ENCODE results near the gene EXOC4. TPM values are rescaled to one million over a fixed set of nuclear protein-coding genes. Genes with fewer than 3 reads are reported as not detected.

Gene EXOC4
- total RNA-seq, 2 donors from 2014 or later, result 62.0 to 146 TPM

DNA sequence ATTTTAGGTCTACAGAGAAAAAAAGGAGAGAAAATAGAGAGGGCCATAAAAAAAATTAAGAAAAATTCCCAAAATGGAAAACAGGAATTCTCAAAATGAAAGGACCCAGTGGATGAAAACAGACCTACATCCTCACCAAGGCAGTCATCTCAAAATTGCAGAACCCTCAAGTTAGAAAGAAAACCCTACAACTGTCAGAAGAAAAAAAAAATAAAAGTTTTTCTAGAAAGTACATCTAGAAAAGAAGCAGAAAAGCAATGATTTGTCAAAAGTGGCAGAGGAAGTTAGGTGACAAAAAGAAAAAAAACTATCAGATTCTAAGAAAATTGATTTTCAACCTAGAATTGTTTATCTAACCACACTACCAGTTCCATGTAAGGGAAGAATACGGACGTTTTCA, 706.6 kb downstream of the EXOC4 start:
- DNase-seq (no peak), ATAC-seq (no peak)
- intact Hi-C loops (cut with DNase I), result no loop called here
- TF ChIP-seq POLR2A (IDR thresholded peaks at IDR 0.05), result no peak
- TF ChIP-seq, protein P1, sequence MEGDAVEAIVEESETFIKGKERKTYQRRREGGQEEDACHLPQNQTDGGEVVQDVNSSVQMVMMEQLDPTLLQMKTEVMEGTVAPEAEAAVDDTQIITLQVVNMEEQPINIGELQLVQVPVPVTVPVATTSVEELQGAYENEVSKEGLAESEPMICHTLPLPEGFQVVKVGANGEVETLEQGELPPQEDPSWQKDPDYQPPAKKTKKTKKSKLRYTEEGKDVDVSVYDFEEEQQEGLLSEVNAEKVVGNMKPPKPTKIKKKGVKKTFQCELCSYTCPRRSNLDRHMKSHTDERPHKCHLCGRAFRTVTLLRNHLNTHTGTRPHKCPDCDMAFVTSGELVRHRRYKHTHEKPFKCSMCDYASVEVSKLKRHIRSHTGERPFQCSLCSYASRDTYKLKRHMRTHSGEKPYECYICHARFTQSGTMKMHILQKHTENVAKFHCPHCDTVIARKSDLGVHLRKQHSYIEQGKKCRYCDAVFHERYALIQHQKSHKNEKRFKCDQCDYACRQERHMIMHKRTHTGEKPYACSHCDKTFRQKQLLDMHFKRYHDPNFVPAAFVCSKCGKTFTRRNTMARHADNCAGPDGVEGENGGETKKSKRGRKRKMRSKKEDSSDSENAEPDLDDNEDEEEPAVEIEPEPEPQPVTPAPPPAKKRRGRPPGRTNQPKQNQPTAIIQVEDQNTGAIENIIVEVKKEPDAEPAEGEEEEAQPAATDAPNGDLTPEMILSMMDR (IDR thresholded peaks at IDR 0.05), result no peak
- 88 to 89% methylated on average over 2 of the region's 2 CpGs for WGBS, 2 donors
- H3K9me3 ChIP-seq, result no peaks in the 10 kb centered on the region
- no peaks in the 10 kb centered on the region for H3K4me1 ChIP-seq
- H3K27ac ChIP-seq, result no peak overlapping the region
- no peaks in the 10 kb centered on the region for H3K27me3 ChIP-seq
- no peak overlapping the region for H3K4me3 ChIP-seq
- no peaks in the 10 kb centered on the region for H3K36me3 ChIP-seq (replicated peaks in 1 of 2; ENCODE audit: insufficient read depth in 1 of 2, low read depth in 2 of 2)

DNA sequence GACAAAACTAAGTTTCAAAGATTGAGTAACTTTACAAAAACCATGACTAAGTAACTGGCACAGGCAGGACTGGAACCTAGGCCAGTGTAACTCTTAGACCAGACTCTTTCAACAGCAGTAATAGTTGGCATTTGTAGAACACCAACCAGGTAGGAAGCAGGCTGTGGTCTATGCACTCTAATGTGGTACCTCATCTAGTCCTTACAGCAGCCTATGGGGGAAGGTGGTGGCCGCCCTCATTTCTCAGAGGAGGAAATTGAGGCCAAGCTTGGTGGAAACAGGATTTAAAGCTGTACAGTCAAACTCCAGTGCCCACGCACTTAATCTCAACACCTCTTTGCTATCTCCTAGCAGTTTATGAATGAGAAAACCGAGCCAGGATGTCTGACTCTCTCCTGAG, 708.8 kb downstream of the EXOC4 start:
- no peaks in the 10 kb centered on the region for H3K9me3 ChIP-seq
- TF ChIP-seq, protein P1 (IDR thresholded peaks at IDR 0.05), result no peak
- no peak for TF ChIP-seq POLR2A (IDR thresholded peaks at IDR 0.05)
- intact Hi-C loops (cut with DNase I), result no loop called here
- DNase-seq, result no peak
- H3K27me3 ChIP-seq, result no peaks in the 10 kb centered on the region
- no peaks in the 10 kb centered on the region for H3K4me1 ChIP-seq
- no peak for ATAC-seq
- H3K4me3 ChIP-seq, result no peak overlapping the region
- WGBS, 2 donors, result 86 to 90% methylated on average over 3 of the region's 3 CpGs
- no peaks in the 10 kb centered on the region for H3K36me3 ChIP-seq (replicated peaks in 1 of 2; ENCODE audit: insufficient read depth in 1 of 2, low read depth in 2 of 2)
- no peak overlapping the region for H3K27ac ChIP-seq

DNA sequence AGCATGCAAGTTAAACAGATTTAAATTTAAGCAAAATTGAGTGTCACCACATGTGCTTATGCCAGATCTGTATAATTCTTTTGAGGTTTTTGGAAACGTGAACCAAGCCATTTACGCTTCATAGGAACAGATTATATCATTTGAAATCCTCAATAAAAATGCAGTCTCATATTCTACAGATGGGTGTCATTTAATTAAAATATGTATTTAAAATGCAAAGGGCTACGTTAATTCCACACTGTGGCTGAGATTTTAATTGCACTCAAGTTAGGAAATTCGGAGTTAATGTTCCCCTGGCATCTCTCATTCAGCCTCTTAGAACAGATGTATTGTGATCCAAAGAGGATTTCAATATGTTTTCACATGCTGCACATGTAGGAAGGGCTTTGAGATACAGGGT, 709.8 kb downstream of the EXOC4 start:
- Histone ChIP-seq H3K36me3 (replicated peaks in 1 of 2; ENCODE audit: insufficient read depth in 1 of 2, low read depth in 2 of 2) (no peaks in the 10 kb centered on the region), H3K9me3 (no peaks in the 10 kb centered on the region), H3K27ac (no peak overlapping the region), H3K4me1 (no peaks in the 10 kb centered on the region), H3K27me3 (no peaks in the 10 kb centered on the region), H3K4me3 (no peak overlapping the region)
- TF ChIP-seq POLR2A (IDR thresholded peaks at IDR 0.05), result no peak
- DNase-seq (no peak), ATAC-seq (no peak)
- WGBS, 2 donors, result 95 to 96% methylated on average over 4 of the region's 4 CpGs
- intact Hi-C loops (cut with DNase I), result no loop called here

DNA sequence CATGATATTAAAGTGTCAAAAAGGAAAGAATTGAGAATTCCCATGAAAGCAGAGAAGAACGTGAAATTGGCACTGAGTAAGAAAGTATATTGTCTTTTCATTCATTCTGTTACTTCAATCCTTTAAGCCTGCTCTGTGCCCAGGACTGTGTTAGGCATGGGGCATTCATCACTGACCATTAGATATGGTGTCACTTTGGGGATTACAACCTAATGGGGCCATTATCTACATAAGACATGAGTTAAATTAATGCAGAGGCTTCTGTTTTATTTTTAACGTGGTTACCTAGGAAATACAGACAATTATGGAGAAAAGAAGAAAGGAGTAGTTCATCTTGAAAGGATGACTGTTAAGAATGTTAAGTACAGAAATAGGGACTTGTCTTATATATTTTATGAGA, 710.8 kb downstream of the EXOC4 start:
- 82 to 83% methylated on average over 2 of the region's 2 CpGs for WGBS, 2 donors
- Histone ChIP-seq H3K4me1 (no peaks in the 10 kb centered on the region), H3K9me3 (no peaks in the 10 kb centered on the region), H3K4me3 (no peak overlapping the region), H3K27me3 (no peaks in the 10 kb centered on the region), H3K36me3 (replicated peaks in 1 of 2; ENCODE audit: insufficient read depth in 1 of 2, low read depth in 2 of 2) (no peaks in the 10 kb centered on the region), H3K27ac (no peak overlapping the region)
- intact Hi-C loops (cut with DNase I), result no loop called here
- DNase-seq, result no peak
- TF ChIP-seq, protein P1 (IDR thresholded peaks at IDR 0.05), result no peak
- no peak for ATAC-seq

DNA sequence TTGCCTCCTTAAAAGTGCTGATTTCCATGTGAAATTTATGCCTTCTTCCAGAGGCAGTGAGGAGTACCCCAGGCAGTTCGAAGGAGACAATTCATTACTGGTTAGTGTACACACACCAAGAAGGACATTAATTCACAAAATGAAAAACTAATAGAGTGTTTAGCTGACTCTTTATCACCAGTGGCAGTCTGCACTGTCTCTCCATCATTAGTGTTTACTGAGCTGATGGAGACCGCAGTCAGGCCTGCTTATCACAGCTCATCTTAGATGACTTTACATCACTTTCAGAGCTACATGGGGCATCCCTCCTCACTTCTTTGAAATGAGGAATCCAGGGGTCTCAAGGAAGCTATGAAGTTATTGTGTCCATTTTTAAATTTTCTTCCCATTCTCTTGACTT, 718.7 kb downstream of the EXOC4 start:
- ATAC-seq (no peak), DNase-seq (no peak)
- intact Hi-C loops (cut with DNase I), result no loop called here
- Histone ChIP-seq H3K27me3 (no peaks in the 10 kb centered on the region), H3K4me1 (peaks cover 10% of the 10 kb centered on the region), H3K9me3 (no peaks in the 10 kb centered on the region), H3K4me3 (no peak overlapping the region), H3K27ac (no peak overlapping the region), H3K36me3 (replicated peaks in 1 of 2; ENCODE audit: insufficient read depth in 1 of 2, low read depth in 2 of 2) (no peaks in the 10 kb centered on the region)
- TF ChIP-seq POLR2A (IDR thresholded peaks at IDR 0.05), result no peak
- TF ChIP-seq, protein P1 (IDR thresholded peaks at IDR 0.05), result no peak
- WGBS, 2 donors, result 92% methylated on average over 2 of the region's 2 CpGs
